SU-DHL-6 (cell line): Measurements from ENCODE around the gene CNPPD1.

Experiments used
- CTCF ChIP-seq: fragments of 200-600 bp; sonication (generic); IDR thresholded peaks from one replicate; pipeline ENCODE4 v1.5.1; 2017; ENCODE audit warnings: antibody characterized with exemption, mild to moderate bottlenecking, low read length, moderate library complexity; ENCODE audit not compliant: insufficient read depth, poor library complexity, severe bottlenecking
- EZH2phosphoT487 ChIP-seq: fragments of 200-600 bp; sonication (generic), shearing (Covaris generic); conservative IDR thresholded peaks from 2 replicates; pipeline ENCODE4 v1.6.1; 2018; ENCODE audit warnings: mild to moderate bottlenecking, antibody characterized with exemption, low read length, moderate library complexity, mixed read lengths

- TF ChIP-seq CTCF (no peak), EZH2phosphoT487 (no peak)
Observed at GRCh38 chr2:219173176-219173575, 3.5 kb downstream of the CNPPD1 start.
